Nephron progenitor cell (in vitro differentiated cells): ENCODE measurements around the gene CRELD2.
A peak's percentile ranks its signal among the peaks of the same experiment; 100 is the strongest.

ENCODE experiments used
- DNase-seq: peaks from one replicate; pipeline ENCODE4 v3.0.0; 2021
- H3K27ac Mint-ChIP-seq: 2 replicates; pipeline ENCODE4 v1.8.0; 2021; ENCODE audit warnings: mild to moderate bottlenecking, moderate library complexity, mixed read lengths
- H3K27me3 Mint-ChIP-seq: 2 replicates; pipeline ENCODE4 v1.8.0; 2021; ENCODE audit warnings: mild to moderate bottlenecking, low read depth, mixed read lengths; ENCODE audit not compliant: poor library complexity
- H3K36me3 Mint-ChIP-seq: 2 replicates; pipeline ENCODE4 v1.8.0; 2021; ENCODE audit warnings: low read depth, mixed read lengths
- H3K4me1 Mint-ChIP-seq: 2 replicates; pipeline ENCODE4 v1.8.0; 2021; ENCODE audit warnings: mixed read lengths
- H3K4me3 Mint-ChIP-seq: 2 replicates; pipeline ENCODE4 v1.8.0; 2021; ENCODE audit warnings: mild to moderate bottlenecking, moderate library complexity, mixed read lengths
- H3K9me3 Mint-ChIP-seq: 2 replicates; pipeline ENCODE4 v1.8.0; 2021; ENCODE audit warnings: mild to moderate bottlenecking, moderate library complexity, mixed read lengths
- CTCF ChIP-seq: fragments of 200-600 bp; sonication (generic); IDR thresholded peaks from 2 replicates; pipeline ENCODE4 v1.5.0; 2021; ENCODE audit warnings: antibody characterized with exemption

The CRELD2 gene

GRCh38 chr22:49873228-49873940 is 45.0 kb upstream of the CRELD2 start:
- H3K27ac Mint-ChIP-seq: no peak overlapping the region
- peaks cover 84% of the 10 kb centered on the region for H3K9me3 Mint-ChIP-seq
- no peak overlapping the region for H3K4me3 Mint-ChIP-seq
- peaks cover 5% of the 10 kb centered on the region for H3K27me3 Mint-ChIP-seq
- TF ChIP-seq CTCF: no peak
- H3K4me1 Mint-ChIP-seq: no peaks in the 10 kb centered on the region
- no peak for DNase-seq
- H3K36me3 Mint-ChIP-seq: peaks cover 88% of the 10 kb centered on the region

GRCh38 chr22:49877642-49878041 is 40.8 kb upstream of the CRELD2 start:
- Mint-ChIP-seq H3K4me3 (no peak overlapping the region), H3K4me1 (no peaks in the 10 kb centered on the region), H3K36me3 (peaks cover 93% of the 10 kb centered on the region), H3K9me3 (peaks cover 89% of the 10 kb centered on the region), H3K27me3 (no peaks in the 10 kb centered on the region), H3K27ac (no peak overlapping the region)
- TF ChIP-seq CTCF: no peak
- DNase-seq: no peak

GRCh38 chr22:49878206-49878605 is 40.2 kb upstream of the CRELD2 start:
- Mint-ChIP-seq H3K27me3 (no peaks in the 10 kb centered on the region), H3K36me3 (peaks cover 94% of the 10 kb centered on the region), H3K4me3 (no peak overlapping the region), H3K27ac (no peak overlapping the region), H3K9me3 (peaks cover 91% of the 10 kb centered on the region), H3K4me1 (no peaks in the 10 kb centered on the region)
- DNase-seq: no peak
- TF ChIP-seq CTCF: no peak

GRCh38 chr22:49879871-49880270 is 38.6 kb upstream of the CRELD2 start:
- Mint-ChIP-seq H3K27me3 (no peaks in the 10 kb centered on the region), H3K36me3 (peaks cover 95% of the 10 kb centered on the region), H3K4me1 (no peaks in the 10 kb centered on the region), H3K27ac (peak overlapping the region; percentile 42), H3K4me3 (no peak overlapping the region), H3K9me3 (peaks cover 94% of the 10 kb centered on the region)
- no peak for DNase-seq
- no peak for TF ChIP-seq CTCF

GRCh38 chr22:49880281-49880680 is 38.2 kb upstream of the CRELD2 start:
- H3K4me1 Mint-ChIP-seq: no peaks in the 10 kb centered on the region
- peak overlapping the region; percentile 42 for H3K27ac Mint-ChIP-seq
- no peak for DNase-seq
- H3K4me3 Mint-ChIP-seq: no peak overlapping the region
- no peak for TF ChIP-seq CTCF
- H3K27me3 Mint-ChIP-seq: no peaks in the 10 kb centered on the region
- H3K36me3 Mint-ChIP-seq: peaks cover 95% of the 10 kb centered on the region
- peaks cover 94% of the 10 kb centered on the region for H3K9me3 Mint-ChIP-seq

- no peak overlapping the region for H3K4me3 Mint-ChIP-seq
Observed at GRCh38 chr22:49881856-49882255, 36.6 kb upstream of the CRELD2 start.

More at GRCh38 chr22:49881856-49882255, 36.6 kb upstream of the CRELD2 start:
- Mint-ChIP-seq H3K4me1 (peaks cover under 1% of the 10 kb centered on the region), H3K27ac (no peak overlapping the region), H3K27me3 (no peaks in the 10 kb centered on the region), H3K9me3 (peaks cover 94% of the 10 kb centered on the region), H3K36me3 (peaks cover 95% of the 10 kb centered on the region)
- no peak for DNase-seq
- TF ChIP-seq CTCF: no peak
